Testis (tissue), 3 donors: Measurements from ENCODE around the gene SCN11A. TPM values are rescaled to one million over a fixed set of nuclear protein-coding genes. Genes with fewer than 3 reads are reported as not detected.

Experiments used
- DNase-seq: peaks from one replicate; pipeline ENCODE4 v3.0.0-alpha.2; 2019
- H3K27ac ChIP-seq, 2 donors: fragments of 200-600 bp; sonication (generic); one replicate each; pipeline ENCODE4 v1.5.1; 2019
- H3K27me3 ChIP-seq: fragments of 200-600 bp; sonication (generic); one replicate; pipeline ENCODE4 v1.5.1; 2019
- H3K36me3 ChIP-seq: fragments of 200-600 bp; sonication (generic); one replicate; pipeline ENCODE4 v1.5.1; 2017; ENCODE audit warnings: low read depth; ENCODE audit errors: missing control alignments
- H3K4me1 ChIP-seq: fragments of 200-600 bp; sonication (generic); one replicate; pipeline ENCODE4 v1.5.1; 2019
- H3K4me3 ChIP-seq, 2 donors: fragments of 200-600 bp; sonication (generic); one replicate each; pipeline ENCODE4 v1.5.1; 2017 to 2019
- H3K9me3 ChIP-seq: fragments of 200-600 bp; sonication (generic); one replicate; pipeline ENCODE4 v1.5.1; 2017
- POLR2A ChIP-seq: fragments of 450-650 bp; IDR thresholded peaks from one replicate; pipeline ENCODE4 v1.6.1; 2017; ENCODE audit warnings: antibody characterized with exemption, mild to moderate bottlenecking, moderate library complexity
- WGBS, 2 donors: methylation state at CpG; one replicate each; pipeline ENCODE4 v1.1.5; 2018; 5-methylcytosine and 5-hydroxymethylcytosine counted together
- intact Hi-C: fragments of 100-400 bp; cut with DNase I; formaldehyde crosslinking; loops from one replicate; pipeline ENCODE4 v1.15.1; 2023; ENCODE audit warnings: low total_unique reads
- polyA plus RNA-seq: library from polyadenylated mRNA; stranded (reverse); fragments of 350-450 nt; fragmentation: Illumina TruSeq; extraction: RNeasy Lipid Tissue Mini Kit (QIAGEN cat#74804); gene quantifications from one replicate; pipeline ENCODE4 v1.2.3, GENCODE V29; 2014; ENCODE audit warnings: low read depth, low replicate concordance; ENCODE audit not compliant: insufficient read depth
- total RNA-seq, 2 donors: library from RNA; depleted of rRNA; stranded (reverse); fragments of >200 nt; gene quantifications; one replicate each; pipeline ENCODE4 v1.2.3, GENCODE V29; 2016
- TF ChIP-seq, protein P1 (sequence below), 3 experiments: fragments of 450-650 bp in 2 of 3; fragments of 200-600 bp in 1 of 3; sonication (generic) in 1 of 3; IDR thresholded peaks; one replicate each; pipeline ENCODE4 v1.5.1; 2016 to 2019; ENCODE audit warnings: antibody characterized with exemption in 3 of 3, mild to moderate bottlenecking in 2 of 3, moderate library complexity in 1 of 3

The SCN11A gene
- total and polyA plus RNA-seq, 3 donors from 2014 or later, result 1.8 to 3.5 (median 3.0) TPM

DNA sequence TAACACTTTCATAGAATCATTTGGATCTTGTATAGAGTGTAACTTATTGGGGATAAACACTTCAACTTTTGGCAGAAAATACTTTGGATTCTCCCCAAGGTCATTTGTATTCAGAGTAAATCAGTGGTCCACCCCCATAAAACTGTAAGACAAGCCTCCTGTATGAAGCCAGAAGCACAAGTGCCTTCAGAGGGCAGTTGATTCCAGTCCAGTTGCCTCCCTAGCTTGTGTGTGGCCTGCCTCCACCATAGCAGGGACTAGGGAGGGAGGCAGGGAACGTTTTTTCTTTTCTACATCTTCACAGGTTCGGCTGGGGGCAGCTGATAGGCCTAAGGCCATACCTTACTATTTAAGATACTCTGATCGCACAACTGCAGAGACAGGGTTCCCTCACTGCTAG is 44.0 kb upstream of the SCN11A start:
- peak overlapping the region; percentile 18 to 36 for H3K27ac ChIP-seq
- H3K27me3 ChIP-seq, result no peaks in the 10 kb centered on the region
- intact Hi-C loops, result no loop called here
- no peaks in the 10 kb centered on the region for H3K36me3 ChIP-seq
- H3K9me3 ChIP-seq, result no peaks in the 10 kb centered on the region
- peaks cover 29% of the 10 kb centered on the region for H3K4me1 ChIP-seq
- no peak for TF ChIP-seq POLR2A
- TF ChIP-seq, protein P1, sequence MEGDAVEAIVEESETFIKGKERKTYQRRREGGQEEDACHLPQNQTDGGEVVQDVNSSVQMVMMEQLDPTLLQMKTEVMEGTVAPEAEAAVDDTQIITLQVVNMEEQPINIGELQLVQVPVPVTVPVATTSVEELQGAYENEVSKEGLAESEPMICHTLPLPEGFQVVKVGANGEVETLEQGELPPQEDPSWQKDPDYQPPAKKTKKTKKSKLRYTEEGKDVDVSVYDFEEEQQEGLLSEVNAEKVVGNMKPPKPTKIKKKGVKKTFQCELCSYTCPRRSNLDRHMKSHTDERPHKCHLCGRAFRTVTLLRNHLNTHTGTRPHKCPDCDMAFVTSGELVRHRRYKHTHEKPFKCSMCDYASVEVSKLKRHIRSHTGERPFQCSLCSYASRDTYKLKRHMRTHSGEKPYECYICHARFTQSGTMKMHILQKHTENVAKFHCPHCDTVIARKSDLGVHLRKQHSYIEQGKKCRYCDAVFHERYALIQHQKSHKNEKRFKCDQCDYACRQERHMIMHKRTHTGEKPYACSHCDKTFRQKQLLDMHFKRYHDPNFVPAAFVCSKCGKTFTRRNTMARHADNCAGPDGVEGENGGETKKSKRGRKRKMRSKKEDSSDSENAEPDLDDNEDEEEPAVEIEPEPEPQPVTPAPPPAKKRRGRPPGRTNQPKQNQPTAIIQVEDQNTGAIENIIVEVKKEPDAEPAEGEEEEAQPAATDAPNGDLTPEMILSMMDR (IDR thresholded peaks at IDR 0.05), result no peak
- WGBS, 2 donors, result 35 to 36% methylated on average over 3 of the region's 3 CpGs
- DNase-seq, result peak; percentile 69
- no peak overlapping the region for H3K4me3 ChIP-seq

- intact Hi-C loops, result no loop called here
- peak overlapping the region in 1 of 2 donors; percentile 36 for H3K27ac ChIP-seq
- 63 to 71% methylated on average over 7 of the region's 7 CpGs for WGBS, 2 donors
- no peak overlapping the region for H3K4me3 ChIP-seq
- no peaks in the 10 kb centered on the region for H3K27me3 ChIP-seq
- H3K9me3 ChIP-seq, result no peaks in the 10 kb centered on the region
- TF ChIP-seq POLR2A, result no peak
- TF ChIP-seq, protein P1 (IDR thresholded peaks at IDR 0.05), result no peak
- peaks cover 29% of the 10 kb centered on the region for H3K4me1 ChIP-seq
- DNase-seq, result no peak
- no peaks in the 10 kb centered on the region for H3K36me3 ChIP-seq
These were observed 43.3 kb upstream of the SCN11A start for GRCh38 chr3:39094851-39095677.

DNA sequence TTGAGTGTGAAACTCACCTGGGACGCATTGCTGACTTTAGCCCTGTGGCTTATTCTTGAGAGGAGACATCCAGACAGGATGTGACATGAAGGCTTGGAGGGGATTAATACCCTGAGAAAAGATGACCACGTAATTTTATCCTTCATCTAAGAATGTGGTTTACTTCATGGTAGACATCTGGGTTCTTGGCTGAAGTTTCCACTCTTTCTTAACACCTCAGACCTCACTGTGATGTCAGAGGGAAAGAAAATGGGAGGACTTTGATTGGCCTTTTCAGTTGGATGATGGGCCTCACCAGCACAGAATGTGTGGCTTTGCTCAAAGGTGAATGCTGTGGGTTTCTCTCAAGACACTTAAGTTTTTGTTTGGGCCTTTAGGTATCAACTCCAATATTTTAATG is 39.2 kb upstream of the SCN11A start:
- no peak for DNase-seq

DNA sequence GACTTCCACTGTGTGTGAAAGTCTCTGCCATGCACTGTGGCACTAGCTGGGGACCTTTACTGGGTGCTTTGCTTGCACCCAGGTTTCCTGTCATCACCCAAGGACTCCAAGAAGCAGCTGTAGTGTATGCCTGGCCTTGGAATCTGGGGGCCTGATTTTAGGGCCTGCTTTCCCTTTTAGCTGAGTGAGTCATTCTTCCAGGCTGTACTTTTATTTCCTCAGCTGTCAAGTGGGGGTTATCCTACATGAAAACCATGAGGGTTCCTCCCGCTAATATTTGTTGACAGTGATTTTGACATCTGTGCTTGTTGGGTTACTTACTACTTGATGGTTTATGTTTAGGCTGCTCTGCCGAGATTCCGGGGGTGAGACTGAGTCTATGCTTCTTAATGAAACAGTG is 37.1 kb upstream of the SCN11A start:
- 74 to 84% methylated on average over 3 of the region's 3 CpGs for WGBS, 2 donors
- H3K36me3 ChIP-seq, result no peaks in the 10 kb centered on the region

More for the DNA sequence above, 39.2 kb upstream of the SCN11A start:
- intact Hi-C loops, result no loop called here
- Histone ChIP-seq H3K27me3 (no peaks in the 10 kb centered on the region), H3K27ac (no peak overlapping the region), H3K9me3 (no peaks in the 10 kb centered on the region), H3K4me1 (peaks cover 15% of the 10 kb centered on the region), H3K4me3 (no peak overlapping the region), H3K36me3 (no peaks in the 10 kb centered on the region)
- no peak for TF ChIP-seq POLR2A
- TF ChIP-seq, protein P1 (IDR thresholded peaks at IDR 0.05), result no peak
- 91 to 93% methylated on average over 2 of the region's 2 CpGs for WGBS, 2 donors

More for the DNA sequence above, 37.1 kb upstream of the SCN11A start:
- intact Hi-C loops, result no loop called here
- DNase-seq, result no peak
- H3K4me3 ChIP-seq, result no peak overlapping the region
- no peaks in the 10 kb centered on the region for H3K27me3 ChIP-seq
- H3K9me3 ChIP-seq, result no peaks in the 10 kb centered on the region
- TF ChIP-seq, protein P1 (IDR thresholded peaks at IDR 0.05), result no peak
- TF ChIP-seq POLR2A, result no peak
- no peaks in the 10 kb centered on the region for H3K4me1 ChIP-seq
- no peak overlapping the region for H3K27ac ChIP-seq
